Right lobe of liver (tissue), 4 donors: ENCODE measurements around the gene STAC.

Experiments used
- CTCF ChIP-seq, 4 donors: fragments of 200-600 bp in 3 of 4; fragments of 450-650 bp in 1 of 4; IDR thresholded peaks; one replicate each; pipeline versions ENCODE4 v1.5.1 to v1.8.0; 2016 to 2022; ENCODE audit warnings: antibody characterized with exemption in 4 of 4, mild to moderate bottlenecking in 2 of 4
- POLR2A ChIP-seq: fragments of 450-650 bp; IDR thresholded peaks from one replicate; pipeline ENCODE4 v1.6.1; 2017; ENCODE audit warnings: antibody characterized with exemption, mild to moderate bottlenecking
- donor health status: DM: no; HTN: no; CAD: no.
- donor health status: DM: no; HTN: no; CAD: no.
- donor health status: DM: no; HTN: yes; CAD: no.

GRCh38 chr3:36486009-36486795, 105.9 kb downstream of the STAC start:
- TF ChIP-seq CTCF (IDR thresholded peaks at IDR 0.05) (no peak), POLR2A (no peak)
